HuH-7.5 (cell line): Measurements from ENCODE around the gene TSPEAR.
"Not testable (repeated sequence)": the region's sequence is repeated elsewhere in the genome, so short reads cannot be mapped to it uniquely, and the experiment has no call there.

ENCODE experiments used
- DNase-seq: peaks from one replicate; pipeline ENCODE4 v3.0.0; 2011; ENCODE audit warnings: low spot score

The TSPEAR gene

GRCh38 chr21:44589094-44589493 is 122.3 kb downstream of the TSPEAR start:
- no peak for DNase-seq

GRCh38 chr21:44585892-44586291 is 125.5 kb downstream of the TSPEAR start:
- no peak for DNase-seq

- DNase-seq = no peak
These were observed 127.6 kb downstream of the TSPEAR start for GRCh38 chr21:44583800-44584147.

- DNase-seq = no peak
These were observed 128.1 kb downstream of the TSPEAR start for GRCh38 chr21:44583089-44583799.

GRCh38 chr21:44582055-44582454 is 129.3 kb downstream of the TSPEAR start:
- no peak for DNase-seq

GRCh38 chr21:44581158-44581557 is 130.2 kb downstream of the TSPEAR start:
- no peak for DNase-seq

- DNase-seq = not testable (repeated sequence)
These were observed 131.0 kb downstream of the TSPEAR start, which contains the start of gene KRTAP10-5 for GRCh38 chr21:44580231-44580821. KRTAP10-5 (minus strand) TSS chr21:44580604; CDS start chr21:44580578, 26 bp downstream.

- no peak for DNase-seq
These were observed 131.6 kb downstream of the TSPEAR start for GRCh38 chr21:44579833-44580144.

DNA sequence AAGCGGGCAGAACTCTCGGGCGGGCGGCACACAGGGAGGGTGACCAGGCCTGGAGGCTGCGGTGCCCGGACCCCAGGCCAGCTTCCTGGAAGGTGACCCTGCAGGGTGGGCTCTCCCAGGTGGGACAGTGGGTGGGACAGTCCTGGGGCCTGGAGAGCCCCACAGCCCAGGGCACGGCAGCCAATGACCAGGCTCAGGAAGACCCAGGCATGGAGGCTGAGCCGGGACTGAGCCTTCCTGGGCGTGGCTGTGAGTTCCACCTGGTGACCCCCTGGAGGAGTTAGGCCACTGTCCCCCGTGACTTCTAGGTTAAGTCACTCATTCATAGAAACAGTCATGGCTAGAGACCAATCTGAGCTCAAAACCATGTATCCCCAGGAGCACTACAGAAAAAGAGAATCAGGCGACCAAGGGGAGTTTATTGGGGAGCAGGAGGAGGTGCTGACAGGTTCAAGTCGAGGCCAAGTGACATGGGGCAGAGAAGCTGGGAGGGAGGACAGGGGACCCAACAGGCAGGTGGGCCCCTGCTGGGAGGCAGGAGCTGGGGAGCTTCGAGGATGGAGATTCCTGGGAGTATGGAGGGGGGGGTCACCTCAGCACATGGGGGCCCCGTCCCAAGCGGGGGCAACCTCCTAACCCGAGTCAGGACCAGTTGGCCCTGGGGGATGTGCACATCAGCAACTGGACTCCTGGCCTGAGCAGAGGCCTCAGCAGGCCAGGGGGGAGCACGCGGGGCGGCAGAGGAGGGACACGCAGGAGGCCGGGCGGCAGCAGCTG is 132.1 kb downstream of the TSPEAR start:
- DNase-seq = no peak

GRCh38 chr21:44578371-44579055 is 132.9 kb downstream of the TSPEAR start:
- no peak for DNase-seq

- no peak for DNase-seq
These were observed 135.3 kb downstream of the TSPEAR start for GRCh38 chr21:44576025-44576420.

DNA sequence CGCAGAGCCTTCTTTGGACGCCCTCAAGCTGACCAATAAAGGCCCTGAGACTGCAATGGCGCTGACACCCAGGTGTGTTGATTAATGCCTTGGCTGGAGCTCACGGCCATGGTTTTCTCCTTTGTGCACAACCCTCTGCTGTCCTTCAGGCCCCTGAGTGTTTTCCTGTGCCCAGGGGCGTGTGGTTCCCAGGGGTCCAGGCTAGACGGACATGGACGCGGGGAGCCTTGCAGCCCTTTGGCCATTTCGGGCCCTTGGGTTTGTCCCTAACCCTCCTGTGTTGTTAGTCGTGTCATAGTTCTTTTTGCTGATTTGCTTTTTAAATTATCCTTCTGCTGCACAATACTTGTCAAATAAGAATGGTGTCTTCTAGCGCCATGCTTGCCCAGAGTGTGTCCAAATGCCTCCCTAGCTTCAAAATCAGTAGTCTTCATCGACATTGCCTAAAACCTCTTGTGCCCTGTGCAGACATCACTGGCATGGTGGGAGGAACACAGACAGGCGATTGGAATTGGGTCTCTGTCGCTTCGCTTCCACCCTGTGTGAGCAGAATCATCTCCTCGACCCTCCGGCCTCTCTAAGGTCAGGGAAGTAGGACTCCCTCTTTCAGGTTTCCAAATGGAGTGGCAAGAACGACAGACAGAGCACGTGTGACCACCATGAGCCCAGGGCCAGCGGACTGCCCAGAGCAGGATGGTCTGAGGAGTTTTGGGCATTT is 135.9 kb downstream of the TSPEAR start:
- no peak for DNase-seq

- DNase-seq = no peak
These were observed 136.7 kb downstream of the TSPEAR start for GRCh38 chr21:44574457-44575306.

GRCh38 chr21:44573630-44574456 is 137.5 kb downstream of the TSPEAR start, which contains the start of gene KRTAP10-4:
KRTAP10-4 (plus strand) TSS chr21:44573729; CDS start chr21:44573759, 30 bp downstream.
- DNase-seq = not testable (repeated sequence)

DNA sequence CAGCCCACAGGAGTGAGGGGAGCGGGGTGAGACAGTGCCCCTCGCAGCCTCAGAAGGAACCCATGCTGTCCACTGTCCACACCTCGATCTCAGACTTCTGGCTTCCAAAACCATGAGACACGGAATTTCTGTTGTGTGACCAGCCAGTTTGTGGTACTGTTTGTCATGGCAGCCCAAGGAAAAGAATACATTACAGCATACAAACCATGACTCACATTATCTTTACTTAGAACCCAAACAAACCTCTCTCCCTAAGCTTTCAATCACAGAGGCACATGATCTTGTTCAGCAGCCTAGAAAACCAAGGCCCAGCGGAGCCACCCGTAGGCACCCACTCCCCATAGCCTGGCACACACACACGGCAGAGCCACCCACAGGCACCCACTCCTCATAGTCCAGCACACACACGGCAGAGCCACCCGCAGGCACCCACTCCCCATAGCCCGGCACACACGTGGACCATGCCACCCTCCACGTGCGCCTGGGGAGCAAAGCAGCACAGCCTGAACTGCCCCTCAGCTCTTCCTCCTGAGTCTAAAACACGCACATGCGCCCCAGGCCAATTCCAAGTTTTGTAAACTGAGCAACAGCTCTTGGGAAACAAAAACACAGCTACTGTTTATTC is 138.3 kb downstream of the TSPEAR start:
- DNase-seq = no peak

DNA sequence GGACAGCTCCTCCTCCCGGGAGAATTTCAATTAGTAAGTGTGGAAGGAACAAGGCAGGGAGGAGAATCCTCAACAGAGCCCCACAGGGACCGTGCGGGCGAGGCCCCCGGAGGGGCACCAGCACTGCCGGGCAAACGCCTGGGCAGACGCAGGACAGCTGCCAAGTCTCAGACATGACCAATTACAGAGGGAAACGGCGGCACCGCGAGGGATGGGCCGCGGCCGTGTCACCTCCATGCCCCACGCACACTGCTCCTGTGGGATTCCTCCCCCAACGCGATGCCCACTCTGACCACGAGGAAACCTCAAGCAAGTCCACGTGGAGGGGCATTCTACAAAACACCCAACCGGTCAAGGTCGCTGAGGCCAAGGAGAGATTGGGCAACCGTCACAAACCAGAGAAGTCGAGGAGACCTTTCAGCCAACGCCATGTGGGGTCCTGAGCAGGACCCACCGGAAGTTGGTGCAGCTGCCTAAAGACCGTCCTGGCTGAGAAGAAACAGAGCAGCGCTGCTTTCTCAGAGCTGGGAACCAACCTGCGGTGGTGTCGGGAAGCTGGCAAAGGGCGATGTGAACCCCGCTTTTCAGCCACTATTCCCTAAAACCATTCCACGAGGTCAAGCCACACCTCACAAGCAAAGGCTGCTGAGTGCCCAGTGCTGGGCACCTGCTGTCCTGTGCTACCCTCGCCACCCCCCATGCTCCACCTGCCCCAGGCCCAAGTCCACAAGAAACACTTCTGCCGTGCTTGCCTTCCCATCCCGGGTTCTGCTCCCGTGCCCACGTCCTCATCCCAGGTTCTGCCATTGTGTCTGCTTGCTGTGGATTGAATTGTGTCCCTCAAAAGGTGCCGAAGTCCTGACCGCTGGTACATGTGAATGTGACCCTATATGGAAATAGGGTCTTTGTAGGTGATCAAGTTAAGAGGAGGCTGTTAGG is 139.3 kb downstream of the TSPEAR start:
- DNase-seq = no peak

DNA sequence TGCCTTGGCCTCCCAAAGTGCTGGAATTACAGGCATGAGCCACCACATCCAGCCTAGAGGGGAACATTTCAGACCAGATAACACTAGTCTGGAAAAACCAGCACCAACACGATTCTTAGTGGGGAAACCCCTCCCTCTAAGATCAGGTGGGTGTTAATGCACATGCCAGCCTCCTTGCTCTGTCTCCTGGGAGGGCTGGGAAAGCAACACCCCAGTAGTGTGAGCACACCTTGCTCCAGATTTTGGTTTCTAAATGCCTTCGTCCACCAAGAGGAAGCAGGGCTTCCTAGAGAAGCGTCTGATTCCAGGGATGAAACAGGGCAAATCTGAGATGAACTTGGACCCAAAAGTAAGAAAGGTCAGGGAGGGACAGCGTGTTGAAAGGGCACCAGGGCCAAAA is 140.1 kb downstream of the TSPEAR start:
- DNase-seq = no peak

DNA sequence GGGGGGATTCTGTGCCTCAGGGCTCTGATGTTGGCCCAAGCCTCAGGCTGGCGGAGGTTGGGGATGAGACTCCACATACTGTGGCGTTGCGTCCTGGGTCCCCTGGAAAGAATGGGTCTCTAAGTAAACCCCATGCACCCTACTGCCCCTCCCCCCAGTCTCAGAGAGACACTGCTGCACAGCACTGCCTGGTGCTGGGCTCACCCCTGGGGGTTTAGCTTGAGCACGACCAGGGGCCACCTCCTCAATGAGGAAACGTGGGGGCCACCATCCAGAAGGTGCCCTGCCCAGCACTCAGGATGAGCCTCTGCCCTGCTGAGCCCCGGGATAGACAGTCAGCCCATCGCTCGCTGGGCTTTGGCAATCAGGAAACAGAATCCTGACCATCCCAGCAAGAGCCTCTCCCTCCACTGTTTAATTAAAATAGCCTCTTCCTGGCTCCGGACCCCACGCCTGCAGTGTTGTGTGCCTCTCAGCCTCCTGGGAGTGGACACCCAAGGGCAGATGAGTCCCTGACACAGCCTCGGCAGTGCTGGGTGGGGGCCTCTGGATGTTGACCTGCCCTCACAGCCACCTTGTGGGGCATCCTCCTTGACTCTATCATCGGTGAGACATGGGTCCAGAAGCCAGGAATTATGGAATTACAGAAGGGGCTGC is 141.4 kb downstream of the TSPEAR start:
- no peak for DNase-seq
